ENCODE measurements around the gene CCBE1.
"Not testable (repeated sequence)": the region's sequence is repeated elsewhere in the genome, so short reads cannot be mapped to it uniquely, and the experiment has no call there.

CCBE1 gene

GRCh38 chr18:59697236-59697932, at the start of gene CCBE1:
Gene CCBE1, minus strand, starts transcription at chr18:59697423.
- peak; percentile 64 for DNase-seq

DNA sequence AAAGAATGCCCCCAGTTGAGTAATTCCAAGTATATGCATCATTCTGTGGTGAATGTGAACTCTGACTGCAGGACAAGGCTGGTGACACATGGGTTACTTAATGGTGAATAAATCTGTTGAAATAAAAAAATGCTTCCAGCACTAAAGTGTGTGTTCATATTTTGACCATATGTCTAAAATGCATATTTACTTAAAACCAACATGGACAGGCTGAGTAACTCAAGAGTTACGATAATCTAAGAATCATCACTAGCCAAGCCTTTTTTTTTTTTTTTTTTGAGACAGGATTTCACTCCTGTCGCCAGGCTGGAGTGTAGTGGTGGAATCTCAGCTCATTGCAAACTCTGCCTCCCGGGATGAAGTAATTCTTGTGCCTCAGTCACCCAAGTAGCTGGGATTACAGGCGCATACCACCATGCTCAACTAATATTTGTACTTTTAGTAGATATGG, 47.1 kb upstream of the CCBE1 start:
- no peak for DNase-seq

- DNase-seq = no peak
Measured at GRCh38 chr18:59743566-59743965, 46.3 kb upstream of the CCBE1 start.

GRCh38 chr18:59742325-59743111, 45.3 kb upstream of the CCBE1 start:
- no peak for DNase-seq

GRCh38 chr18:59740141-59740540, 42.9 kb upstream of the CCBE1 start:
- no peak for DNase-seq

GRCh38 chr18:59737776-59738300, 40.6 kb upstream of the CCBE1 start:
- no peak for DNase-seq

- not testable (repeated sequence) for DNase-seq
Measured at GRCh38 chr18:59737335-59737734, 40.1 kb upstream of the CCBE1 start.

DNA sequence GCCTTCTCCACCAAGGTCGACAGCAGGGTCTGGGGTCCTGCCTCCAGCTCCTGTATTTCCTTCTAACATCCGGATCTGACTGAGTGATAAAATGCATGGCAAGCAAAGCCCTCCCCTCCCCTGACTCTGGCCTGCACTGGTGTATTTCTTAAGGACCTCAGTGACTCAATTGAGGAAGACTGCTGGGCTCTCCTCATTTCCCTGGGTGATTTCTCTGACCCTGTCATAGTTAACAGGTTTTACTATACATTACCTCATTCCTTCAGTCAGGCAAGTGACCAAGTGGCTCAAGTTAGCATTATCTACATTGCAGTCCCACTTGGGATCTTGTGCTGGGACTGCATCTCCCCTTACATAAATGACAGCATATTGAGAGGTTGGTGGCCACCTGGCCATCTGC, 38.8 kb upstream of the CCBE1 start:
- no peak for DNase-seq

DNA sequence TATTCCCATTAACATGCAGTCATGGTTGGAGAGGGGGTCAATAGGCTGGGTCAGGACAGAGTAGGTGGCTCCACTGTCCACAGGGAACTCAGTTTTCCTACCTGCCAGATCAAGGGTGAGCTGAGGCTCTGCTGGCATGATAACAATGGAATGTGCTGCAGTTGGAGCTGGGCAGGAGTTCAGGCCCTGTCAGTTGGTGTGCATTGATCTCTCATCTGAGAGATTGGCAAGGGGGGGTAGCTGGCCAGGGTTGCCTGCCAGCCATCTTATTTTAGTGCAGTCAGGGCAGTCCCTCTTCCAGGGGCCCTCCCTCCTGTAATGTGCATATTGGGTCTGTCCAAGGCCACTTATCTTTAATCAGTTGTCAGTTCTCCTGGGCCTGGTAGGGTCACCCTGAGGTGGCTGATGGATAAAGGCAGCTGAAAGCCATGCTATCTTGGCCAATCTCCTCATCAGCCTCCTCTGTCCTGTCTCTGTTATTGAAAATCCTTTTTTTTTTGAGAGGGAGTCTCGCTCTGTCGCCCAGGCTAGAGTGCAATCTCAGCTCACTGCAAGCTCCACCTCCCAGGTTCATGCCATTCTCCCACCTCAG, 38.1 kb upstream of the CCBE1 start:
- DNase-seq = no peak

- no peak for DNase-seq
Measured at GRCh38 chr18:59733421-59733820, 36.2 kb upstream of the CCBE1 start.

GRCh38 chr18:59730896-59731295, 33.7 kb upstream of the CCBE1 start:
- DNase-seq = no peak

GRCh38 chr18:59729781-59730180, 32.6 kb upstream of the CCBE1 start:
- no peak for DNase-seq

DNA sequence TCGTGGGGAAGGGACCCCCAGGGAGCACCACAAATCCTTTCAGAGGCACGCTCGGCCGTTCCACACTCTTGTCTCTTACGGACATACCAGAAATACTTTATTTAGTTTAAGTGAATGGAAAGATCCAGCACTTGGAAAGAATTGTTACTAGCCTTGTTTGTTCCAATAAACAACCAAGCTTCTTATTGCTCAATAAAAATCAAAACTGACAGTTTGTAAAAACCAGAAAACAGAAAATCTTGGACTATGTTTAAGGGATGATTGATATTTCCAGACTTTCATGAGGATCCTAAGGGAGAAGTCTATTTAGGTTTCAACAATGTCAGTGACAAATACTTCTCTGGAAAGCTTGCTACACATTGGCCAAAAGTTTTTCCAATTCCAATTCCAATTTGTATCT, 31.6 kb upstream of the CCBE1 start:
- no peak for DNase-seq

DNA sequence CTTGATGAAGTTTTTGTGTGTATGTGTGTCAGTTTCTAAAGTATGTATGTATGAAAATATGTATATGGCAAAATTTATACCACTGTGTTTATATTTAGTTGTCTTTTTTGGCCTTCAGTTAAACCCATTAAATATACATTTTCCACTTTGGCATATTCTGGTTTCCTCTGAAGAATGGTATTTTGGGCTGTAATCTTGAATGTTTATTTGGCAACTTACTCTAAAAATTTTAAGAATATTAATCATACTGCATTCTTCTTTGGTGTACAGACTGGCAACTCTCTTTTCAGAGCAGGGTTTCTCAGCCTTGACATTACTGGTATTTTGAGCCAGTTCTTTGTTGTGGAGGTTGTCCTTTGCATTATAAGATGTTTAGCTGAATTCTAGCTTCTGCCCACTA, 27.9 kb upstream of the CCBE1 start:
- no peak for DNase-seq

DNA sequence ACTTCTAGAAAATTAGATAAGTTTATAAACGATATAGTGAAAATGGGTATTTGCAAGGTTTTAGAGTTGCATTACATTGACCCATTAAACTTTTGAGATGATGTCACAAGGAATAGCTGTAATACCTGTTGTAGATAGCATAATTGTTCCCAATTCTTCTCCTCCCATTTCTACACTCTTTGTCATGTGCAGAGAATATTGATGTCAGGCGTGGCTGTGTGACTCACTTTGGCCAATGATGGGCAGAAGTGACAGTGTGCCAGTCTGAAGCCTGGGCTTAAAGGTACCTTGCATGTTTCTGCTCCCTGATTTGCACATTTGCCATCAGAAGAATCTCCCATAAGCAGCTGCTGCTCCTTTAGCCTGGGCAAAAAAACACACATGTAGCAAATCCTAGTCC, 26.9 kb upstream of the CCBE1 start:
- DNase-seq = no peak

GRCh38 chr18:59721931-59722330, 24.7 kb upstream of the CCBE1 start:
- no peak for DNase-seq

DNA sequence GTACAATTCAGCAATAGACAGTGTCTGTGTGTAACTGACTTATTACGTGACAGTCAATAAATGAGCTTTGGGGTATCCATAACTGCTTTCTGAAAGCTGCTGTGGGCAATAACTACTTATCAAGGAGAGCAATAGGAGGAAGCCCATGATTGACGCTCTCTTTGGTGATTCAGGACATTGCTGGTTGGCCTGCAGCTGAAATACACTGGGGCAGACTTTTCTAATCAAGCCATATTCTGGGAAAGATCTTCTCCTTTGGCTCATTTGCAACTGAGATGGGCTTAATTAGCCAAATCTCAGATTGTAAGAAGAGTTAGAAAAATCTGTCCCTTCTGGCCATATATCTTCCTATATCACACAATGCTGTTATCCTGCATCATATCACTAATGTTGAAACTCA, 24.0 kb upstream of the CCBE1 start:
- no peak for DNase-seq

DNA sequence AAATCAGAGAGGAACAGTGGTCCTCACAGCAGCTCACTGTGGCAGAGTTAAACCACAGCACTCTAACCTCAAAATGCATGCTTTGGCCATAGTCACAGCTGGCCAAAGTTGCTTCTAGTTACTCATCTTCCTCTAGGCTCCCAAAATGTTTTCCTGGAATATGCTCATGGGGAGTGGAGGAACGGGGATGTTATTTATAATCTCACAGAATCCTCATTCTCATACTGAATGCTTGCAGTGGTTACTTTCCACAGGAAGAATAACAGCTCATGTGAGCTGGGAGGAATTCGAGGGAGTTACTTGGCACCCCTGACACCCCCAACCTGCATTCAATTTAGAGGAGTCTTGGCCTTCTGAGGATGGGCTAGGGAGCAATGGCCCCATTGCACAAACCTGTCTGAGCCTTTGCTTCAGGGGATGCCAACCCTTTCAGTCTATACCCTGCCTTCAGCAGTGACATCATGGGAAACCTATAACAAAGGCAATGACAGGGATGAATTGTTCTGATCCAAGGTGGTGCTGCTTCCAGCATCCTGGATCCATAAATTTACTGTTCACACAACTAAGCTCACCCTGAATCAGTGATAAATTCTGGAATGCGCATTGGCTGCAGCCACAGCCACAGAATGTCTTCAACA, 22.4 kb upstream of the CCBE1 start:
- DNase-seq = no peak

- no peak for DNase-seq
Measured at GRCh38 chr18:59718464-59719157, 21.4 kb upstream of the CCBE1 start.

GRCh38 chr18:59718108-59718463, 20.9 kb upstream of the CCBE1 start:
- no peak for DNase-seq

- DNase-seq = no peak
Measured at GRCh38 chr18:59717291-59717690, 20.1 kb upstream of the CCBE1 start.

DNA sequence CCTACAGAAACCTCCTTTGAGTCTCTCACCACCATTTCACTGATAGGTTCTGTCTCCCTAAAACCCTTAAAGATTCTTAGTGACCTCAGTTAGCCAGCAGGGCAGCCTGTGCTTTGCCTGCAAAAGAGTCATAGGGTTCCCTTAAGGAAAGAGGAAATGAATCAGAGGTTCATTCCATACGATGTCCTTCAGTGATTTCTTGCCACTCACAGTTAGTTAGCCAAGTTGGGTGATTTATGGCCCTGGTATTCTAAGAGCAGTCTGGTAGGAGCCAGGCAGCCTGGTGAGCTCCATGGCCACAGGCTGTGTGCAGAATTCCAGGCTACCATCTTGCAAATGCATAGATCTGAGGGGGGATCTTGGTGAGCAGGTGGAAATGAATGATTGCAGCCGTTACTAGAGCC, 18.7 kb upstream of the CCBE1 start:
- DNase-seq = no peak

GRCh38 chr18:59715445-59715844, 18.2 kb upstream of the CCBE1 start:
- DNase-seq = no peak
